Testis (tissue), 2 donors: ENCODE results near the gene ZFYVE26.

ENCODE experiments used
- CTCF ChIP-seq, 3 experiments: fragments of 450-650 bp in 2 of 3; fragments of 200-600 bp in 1 of 3; sonication (generic) in 1 of 3; IDR thresholded peaks; one replicate each; pipeline ENCODE4 v1.5.1; 2016 to 2019; ENCODE audit warnings: antibody characterized with exemption in 3 of 3, mild to moderate bottlenecking in 2 of 3, moderate library complexity in 1 of 3
- POLR2A ChIP-seq: fragments of 450-650 bp; IDR thresholded peaks from one replicate; pipeline ENCODE4 v1.6.1; 2017; ENCODE audit warnings: antibody characterized with exemption, mild to moderate bottlenecking, moderate library complexity

- TF ChIP-seq CTCF (IDR thresholded peaks at IDR 0.05) = no peak
- TF ChIP-seq POLR2A = no peak
Measured at GRCh38 chr14:67784244-67784823, 32.1 kb downstream of the ZFYVE26 start.
